ENCODE data around the gene LPO.
A peak's percentile ranks its signal among the peaks of the same experiment; 100 is the strongest.

LPO gene

GRCh38 chr17:58238147-58238634 is at the start of gene LPO:
TSS of gene LPO (plus strand) at chr17:58238584. CDS start at chr17:58242980, 4,396 bp downstream.
- DNase-seq = no peak

GRCh38 chr17:58189436-58190146 is 48.8 kb upstream of the LPO start:
- peak; percentile 87 for DNase-seq

GRCh38 chr17:58191241-58191896 is 47.0 kb upstream of the LPO start:
- DNase-seq = no peak

- no peak for DNase-seq
Observed at GRCh38 chr17:58192612-58193011, 45.8 kb upstream of the LPO start, which contains the start of gene EPX. TSS of gene EPX (plus strand) at chr17:58192726. CDS start at chr17:58192847, 121 bp downstream.

- DNase-seq = no peak
Observed at GRCh38 chr17:58193641-58194255, 44.6 kb upstream of the LPO start.

- DNase-seq = no peak
Observed at GRCh38 chr17:58195518-58196123, 42.8 kb upstream of the LPO start.

- no peak for DNase-seq
Observed at GRCh38 chr17:58196610-58197009, 41.8 kb upstream of the LPO start.

- DNase-seq = peak; percentile 64
Observed at GRCh38 chr17:58200024-58200633, 38.3 kb upstream of the LPO start.

- no peak for DNase-seq
Observed at GRCh38 chr17:58202859-58203258, 35.5 kb upstream of the LPO start.

- peak; percentile 26 for DNase-seq
Observed at GRCh38 chr17:58204796-58205195, 33.6 kb upstream of the LPO start.

- DNase-seq = no peak
Observed at GRCh38 chr17:58205936-58206335, 32.4 kb upstream of the LPO start.

GRCh38 chr17:58207451-58207850 is 30.9 kb upstream of the LPO start:
- DNase-seq = no peak

GRCh38 chr17:58208344-58208743 is 30.0 kb upstream of the LPO start:
- no peak for DNase-seq

GRCh38 chr17:58210922-58211321 is 27.5 kb upstream of the LPO start:
- no peak for DNase-seq

GRCh38 chr17:58215685-58216084 is 22.7 kb upstream of the LPO start:
- DNase-seq = no peak

GRCh38 chr17:58217766-58218165 is 20.6 kb upstream of the LPO start:
- no peak for DNase-seq

- peak; percentile 89 for DNase-seq
Observed at GRCh38 chr17:58219007-58219788, 19.2 kb upstream of the LPO start, which contains the start of gene MKS1. TSS of gene MKS1 (minus strand) at chr17:58219255. CDS start at chr17:58219230, 25 bp downstream.

- DNase-seq = no peak
Observed at GRCh38 chr17:58219789-58220183, 18.6 kb upstream of the LPO start.

GRCh38 chr17:58224315-58224714 is 14.1 kb upstream of the LPO start:
- DNase-seq = peak; percentile 78

- no peak for DNase-seq
Observed at GRCh38 chr17:58227733-58228132, 10.7 kb upstream of the LPO start.

GRCh38 chr17:58228679-58229078 is 9.7 kb upstream of the LPO start:
- DNase-seq = no peak

- no peak for DNase-seq
Observed at GRCh38 chr17:58229384-58229783, 9.0 kb upstream of the LPO start.
